ENCODE measurements around the gene ADGRD1. TPM values are rescaled to one million over a fixed set of nuclear protein-coding genes. Genes with fewer than 3 reads are reported as not detected.

ADGRD1 gene
- total RNA-seq, 1 donor from 2014 or later: 46.9 TPM

GRCh38 chr12:131030472-131031328 is 77.0 kb downstream of the ADGRD1 start:
- Histone ChIP-seq H3K36me3 (no peaks in the 10 kb centered on the region), H3K4me3 (no peak overlapping the region), H3K9me3 (no peaks in the 10 kb centered on the region), H3K27me3 (no peaks in the 10 kb centered on the region), H3K27ac (no peak overlapping the region), H3K4me1 (no peaks in the 10 kb centered on the region)
- no peak for DNase-seq (ENCODE audit: low spot score in 2 of 2)
- no peak for TF ChIP-seq CTCF (IDR thresholded peaks at IDR 0.05)
- intact Hi-C loops (cut with DNase I): no loop called here

GRCh38 chr12:131032082-131032750 is 78.5 kb downstream of the ADGRD1 start:
- H3K27ac ChIP-seq: no peak overlapping the region
- intact Hi-C loops (cut with DNase I): no loop called here
- H3K4me3 ChIP-seq: no peak overlapping the region
- no peaks in the 10 kb centered on the region for H3K27me3 ChIP-seq
- DNase-seq (ENCODE audit: low spot score in 2 of 2): no peak
- H3K9me3 ChIP-seq: no peaks in the 10 kb centered on the region
- no peaks in the 10 kb centered on the region for H3K4me1 ChIP-seq
- no peak for TF ChIP-seq CTCF (IDR thresholded peaks at IDR 0.05)
- H3K36me3 ChIP-seq: no peaks in the 10 kb centered on the region

GRCh38 chr12:131033486-131033885 is 79.8 kb downstream of the ADGRD1 start:
- DNase-seq (ENCODE audit: low spot score in 2 of 2): no peak
- no peaks in the 10 kb centered on the region for H3K4me1 ChIP-seq
- no peak overlapping the region for H3K27ac ChIP-seq
- H3K36me3 ChIP-seq: no peaks in the 10 kb centered on the region
- intact Hi-C loops (cut with DNase I): no loop called here
- no peaks in the 10 kb centered on the region for H3K27me3 ChIP-seq
- H3K9me3 ChIP-seq: no peaks in the 10 kb centered on the region
- H3K4me3 ChIP-seq: no peak overlapping the region
- no peak for TF ChIP-seq CTCF (IDR thresholded peaks at IDR 0.05)

GRCh38 chr12:131033886-131034482 is 80.3 kb downstream of the ADGRD1 start:
- no peak for TF ChIP-seq CTCF (IDR thresholded peaks at IDR 0.05)
- Histone ChIP-seq H3K4me3 (no peak overlapping the region), H3K27ac (no peak overlapping the region), H3K9me3 (no peaks in the 10 kb centered on the region), H3K4me1 (no peaks in the 10 kb centered on the region), H3K27me3 (no peaks in the 10 kb centered on the region), H3K36me3 (no peaks in the 10 kb centered on the region)
- DNase-seq (ENCODE audit: low spot score in 2 of 2): no peak
- intact Hi-C loops (cut with DNase I): no loop called here

GRCh38 chr12:131034631-131035244 is 81.0 kb downstream of the ADGRD1 start:
- Histone ChIP-seq H3K36me3 (no peaks in the 10 kb centered on the region), H3K9me3 (no peaks in the 10 kb centered on the region), H3K27ac (no peak overlapping the region), H3K4me3 (no peak overlapping the region), H3K4me1 (no peaks in the 10 kb centered on the region), H3K27me3 (no peaks in the 10 kb centered on the region)
- TF ChIP-seq CTCF (IDR thresholded peaks at IDR 0.05): no peak
- intact Hi-C loops (cut with DNase I): no loop called here
- no peak for DNase-seq (ENCODE audit: low spot score in 2 of 2)
